Measurements from ENCODE around the gene ATAT1.

The ATAT1 gene

DNA sequence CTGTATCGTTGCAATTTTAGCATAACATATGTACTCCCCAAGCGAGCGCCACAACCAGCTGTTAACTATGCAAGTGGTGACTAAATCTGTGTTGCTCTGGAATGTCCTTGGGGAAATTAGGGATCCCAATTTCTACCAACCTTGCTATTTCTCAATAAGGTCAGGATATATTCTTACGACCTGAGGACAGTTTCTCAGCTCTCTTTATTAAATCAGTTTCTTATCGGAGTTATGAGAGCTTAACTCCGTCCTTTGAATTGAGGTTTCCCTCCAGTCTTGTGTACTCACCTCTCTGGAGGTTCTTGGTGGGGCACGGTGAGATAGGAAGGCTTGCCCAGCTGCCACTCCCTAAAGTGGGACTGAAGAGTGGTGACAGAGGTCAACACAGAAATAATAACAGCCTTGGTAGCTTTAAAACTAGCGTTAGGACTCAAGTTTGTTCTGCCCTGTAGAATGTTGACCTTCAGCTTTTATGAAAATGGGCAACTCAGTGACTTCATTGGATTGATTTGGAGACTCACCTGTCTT, 8.3 kb upstream of the ATAT1 start:
- TF ChIP-seq, protein P1, sequence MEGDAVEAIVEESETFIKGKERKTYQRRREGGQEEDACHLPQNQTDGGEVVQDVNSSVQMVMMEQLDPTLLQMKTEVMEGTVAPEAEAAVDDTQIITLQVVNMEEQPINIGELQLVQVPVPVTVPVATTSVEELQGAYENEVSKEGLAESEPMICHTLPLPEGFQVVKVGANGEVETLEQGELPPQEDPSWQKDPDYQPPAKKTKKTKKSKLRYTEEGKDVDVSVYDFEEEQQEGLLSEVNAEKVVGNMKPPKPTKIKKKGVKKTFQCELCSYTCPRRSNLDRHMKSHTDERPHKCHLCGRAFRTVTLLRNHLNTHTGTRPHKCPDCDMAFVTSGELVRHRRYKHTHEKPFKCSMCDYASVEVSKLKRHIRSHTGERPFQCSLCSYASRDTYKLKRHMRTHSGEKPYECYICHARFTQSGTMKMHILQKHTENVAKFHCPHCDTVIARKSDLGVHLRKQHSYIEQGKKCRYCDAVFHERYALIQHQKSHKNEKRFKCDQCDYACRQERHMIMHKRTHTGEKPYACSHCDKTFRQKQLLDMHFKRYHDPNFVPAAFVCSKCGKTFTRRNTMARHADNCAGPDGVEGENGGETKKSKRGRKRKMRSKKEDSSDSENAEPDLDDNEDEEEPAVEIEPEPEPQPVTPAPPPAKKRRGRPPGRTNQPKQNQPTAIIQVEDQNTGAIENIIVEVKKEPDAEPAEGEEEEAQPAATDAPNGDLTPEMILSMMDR (conservative IDR thresholded peaks at IDR 0.05): no peak
- peak overlapping the region; percentile 97 for H3K27ac ChIP-seq

DNA sequence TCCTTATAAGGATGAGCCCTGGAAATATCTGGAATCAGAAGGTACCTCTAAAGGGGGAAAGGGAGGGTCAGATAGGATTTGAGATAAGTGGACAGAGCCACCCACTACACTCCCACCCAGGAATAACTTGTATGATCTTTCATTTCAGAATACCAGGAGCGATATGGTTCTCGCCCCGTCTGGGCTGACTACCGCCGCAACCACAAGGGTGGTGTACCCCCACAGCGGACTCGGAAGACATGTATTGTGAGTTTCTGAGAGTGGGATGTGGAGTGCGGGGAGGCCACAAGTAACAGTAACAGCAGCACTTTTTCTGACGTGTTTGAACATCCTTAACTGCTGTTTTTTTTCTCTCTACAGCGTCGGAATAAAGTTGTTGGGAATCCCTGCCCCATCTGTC, 7.1 kb upstream of the ATAT1 start:
- no peak overlapping the region for H3K27ac ChIP-seq
- TF ChIP-seq, protein P1 (conservative IDR thresholded peaks at IDR 0.05): no peak

DNA sequence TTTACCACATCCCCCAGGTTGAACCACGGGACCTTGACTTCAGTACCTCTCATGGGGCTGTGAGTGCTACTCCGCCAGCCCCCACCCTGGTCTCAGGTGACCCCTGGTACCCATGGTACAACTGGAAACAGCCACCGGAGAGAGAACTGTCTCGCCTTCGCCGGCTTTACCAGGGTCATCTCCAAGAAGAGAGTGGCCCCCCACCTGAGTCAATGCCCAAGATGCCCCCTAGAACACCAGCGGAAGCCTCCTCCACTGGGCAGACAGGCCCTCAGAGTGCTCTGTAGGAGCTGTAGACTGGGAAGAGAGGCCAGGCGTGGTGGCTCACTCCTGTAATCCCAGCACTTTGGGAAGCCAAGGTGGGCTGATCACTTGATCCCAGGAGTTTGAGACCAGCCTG, 1.2 kb upstream of the ATAT1 start:
- no peak overlapping the region for H3K27ac ChIP-seq
- TF ChIP-seq, protein P1 (conservative IDR thresholded peaks at IDR 0.05): no peak

DNA sequence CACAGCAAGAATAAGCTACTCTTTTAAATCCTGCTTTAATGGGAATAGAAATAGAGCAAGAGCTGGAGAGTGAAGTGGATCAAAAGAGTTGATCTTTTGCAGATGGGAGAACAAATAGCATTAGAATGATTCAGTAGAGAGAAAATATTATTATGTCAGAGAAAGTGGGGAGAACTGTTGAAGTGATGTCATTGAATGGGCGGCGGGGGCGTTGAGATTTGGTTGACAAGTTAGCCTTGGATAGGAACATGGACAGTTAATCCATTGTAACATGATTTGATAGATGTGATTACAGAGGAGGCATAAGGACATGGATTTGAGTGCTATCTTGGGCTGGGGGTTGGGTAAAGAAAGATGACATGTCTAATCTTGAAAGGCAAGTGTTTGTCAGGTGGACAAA, 9.2 kb downstream of the ATAT1 start:
- TF ChIP-seq, protein P1 (conservative IDR thresholded peaks at IDR 0.05): no peak
- no peak overlapping the region for H3K27ac ChIP-seq

DNA sequence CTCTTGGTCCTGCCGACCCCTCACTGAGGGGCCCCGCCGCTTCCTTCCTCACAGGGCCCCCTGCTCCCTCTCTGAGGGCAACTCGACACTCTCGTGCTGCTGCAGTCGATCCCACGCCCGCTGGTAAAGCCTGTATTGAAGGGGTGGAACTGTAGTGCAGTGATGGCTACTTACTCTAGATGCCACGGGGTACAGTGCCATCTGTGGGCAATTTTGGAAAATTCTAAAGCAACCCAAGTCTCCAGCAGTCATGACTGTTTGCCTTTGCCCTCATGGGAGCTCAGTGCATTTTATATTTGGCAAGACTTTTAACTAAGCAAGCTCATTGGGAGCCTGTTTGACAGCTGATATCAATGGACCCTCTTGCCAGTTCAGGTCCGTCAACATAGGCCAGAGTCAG, 13.8 kb downstream of the ATAT1 start:
- no peak overlapping the region for H3K27ac ChIP-seq
- TF ChIP-seq, protein P1 (conservative IDR thresholded peaks at IDR 0.05): peak; percentile 23; the same call in 1 of the 2 replicates

DNA sequence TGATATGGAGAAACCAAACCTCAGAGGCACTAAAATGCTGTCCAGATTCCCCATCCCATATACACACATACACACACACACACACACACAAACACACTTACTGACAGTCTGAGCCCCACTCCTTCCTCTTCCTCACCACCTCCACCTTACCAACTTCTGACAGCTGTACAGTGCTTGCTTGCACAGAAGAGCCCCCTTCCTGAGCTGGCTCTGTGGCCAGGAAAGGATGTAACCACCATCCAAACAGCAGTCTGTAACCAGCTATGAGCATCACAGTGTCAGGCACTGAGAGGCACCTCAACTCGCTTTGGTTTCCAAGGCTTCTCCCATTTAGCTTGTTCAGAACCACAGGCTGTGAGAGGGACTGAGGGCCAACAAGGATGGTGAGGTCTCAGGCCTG, 14.4 kb downstream of the ATAT1 start:
- no peak overlapping the region for H3K27ac ChIP-seq
- TF ChIP-seq, protein P1 (conservative IDR thresholded peaks at IDR 0.05): no peak

DNA sequence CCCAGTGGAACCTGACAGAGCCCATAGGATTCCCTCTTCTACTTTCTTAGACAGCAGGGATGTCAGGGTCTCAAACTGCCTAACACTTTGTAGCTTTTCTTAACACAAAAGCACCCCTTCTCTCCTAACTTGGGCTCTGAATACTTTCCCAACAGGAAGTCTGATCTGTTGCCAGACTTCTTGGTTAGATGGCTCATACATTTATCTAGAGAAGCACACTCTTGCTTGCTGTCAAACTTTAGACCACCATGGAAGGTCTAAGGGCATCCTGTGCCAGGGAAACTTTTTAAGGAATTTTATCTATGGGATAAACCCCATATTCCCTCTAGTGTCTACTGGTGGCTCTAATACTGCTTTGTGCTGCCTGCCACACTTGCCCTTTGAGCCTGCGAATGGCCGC, 17.0 kb downstream of the ATAT1 start:
- H3K27ac ChIP-seq: no peak overlapping the region
- TF ChIP-seq, protein P1 (conservative IDR thresholded peaks at IDR 0.05): no peak

Data from VCaP (cell line).